ENCODE results near the gene KLF16. TPM values are rescaled to one million over a fixed set of nuclear protein-coding genes. Genes with fewer than 3 reads are reported as not detected.
A peak's percentile ranks its signal among the peaks of the same experiment; 100 is the strongest.

The KLF16 gene
- total and polyA plus RNA-seq, 9 of the 15 experiments (the other 6 are each of a cell fraction or from before 2014, with no cell fraction given): 0.04 to 60.4 (median 6.8) TPM

DNA sequence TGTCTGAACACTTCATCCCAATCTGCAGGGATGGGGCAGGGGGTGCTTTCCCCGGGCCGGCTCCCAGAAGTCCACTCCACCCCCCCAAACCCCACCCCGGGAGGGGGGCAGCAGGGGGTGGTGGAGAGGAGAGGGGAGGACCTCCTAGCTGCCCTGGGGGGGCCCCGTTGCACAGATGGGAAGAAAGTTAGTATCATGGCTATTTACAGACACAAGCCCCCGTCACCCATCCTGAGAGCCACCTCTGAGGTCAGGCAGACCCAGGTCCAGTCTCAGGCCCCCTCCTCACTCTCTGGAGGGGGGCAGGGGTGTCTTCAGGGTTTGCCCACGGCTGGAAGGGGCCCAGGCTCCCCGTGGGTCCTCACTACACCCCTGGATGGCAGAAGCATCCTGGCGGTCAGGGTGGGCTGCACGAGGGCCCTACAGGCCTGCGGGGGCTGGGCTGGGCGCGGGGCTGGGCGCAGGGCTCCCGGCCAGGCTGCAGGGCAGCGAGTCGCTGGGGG lies 9.3 kb downstream of the KLF16 start:
- Histone ChIP-seq H3K9ac (ENCODE audit: insufficient read depth in 1 of 2, low read depth in 2 of 2, low read length in 2 of 2) (peak overlapping the region; percentile 68 to 93), H3K9me3 (replicated peaks; ENCODE audit: control insufficient read depth, insufficient read depth, low read depth, low read length) (no peaks in the 10 kb centered on the region), H3K27me3 (ENCODE audit: control insufficient read depth in 2 of 2, insufficient read depth in 2 of 2, low read length in 2 of 2) (no peaks in the 10 kb centered on the region), H3K79me2 (ENCODE audit: control insufficient read depth, insufficient read depth, low read length) (peaks cover 84% of the 10 kb centered on the region), H3K9me1 (ENCODE audit: control insufficient read depth, insufficient read depth, low read length) (no peaks in the 10 kb centered on the region), H3K4me2 (ENCODE audit: insufficient read depth, low read length) (peak overlapping the region; percentile 94), H3K4me1 (replicated peaks in 1 of 2; ENCODE audit: control insufficient read depth in 2 of 2, insufficient read depth in 2 of 2, low read length in 2 of 2) (peaks cover 56 to 93% of the 10 kb centered on the region in 2 experiments), H3K27ac (ENCODE audit: extremely low read depth, low read depth, low read length) (peak overlapping the region; percentile 82), H3K4me3 (peak overlapping the region; percentile 57), H3K36me3 (ENCODE audit: control insufficient read depth, insufficient read depth, low read length) (peaks cover 27% of the 10 kb centered on the region; the same call in 1 of the 3 replicates), H4K20me1 (replicated peaks; ENCODE audit: control insufficient read depth, insufficient read depth, low read length) (peaks cover 9% of the 10 kb centered on the region), H2AFZ (ENCODE audit: low read depth, low read length) (no peak overlapping the region)
- no TSS peak for BruUV-seq (replicated peaks)
- ChIA-PET POLR2A (interaction anchor here (0.7 to 5.2 kb wide), 6 partner anchors 11 to 35 kb away, joined by 3 to 46 read pairs (median 4); no protein-coding TSS in a partner anchor), CTCF (ENCODE audit: low intra/inter-chr PET ratio) (no interaction called here)
- whole genome bisulfite sequencing (ENCODE audit: insufficient coverage, low coverage, missing lambda C conversion rate): 6% methylated on average over 6 of the region's 16 CpGs
- intact Hi-C loops (cut with micrococcal nuclease): no loop called here
- FAIRE-seq (no peak), DNase-seq (ENCODE audit: extremely low read depth in 1 of 4, low spot score in 3 of 4) (no peak), ATAC-seq (no peak)
- in situ Hi-C loops (cut with MboI): no loop called here
- 0 out of 2 replicates have a peak, but pooled peaks have one; percentile 8 for TF ChIP-seq ESRRA (IDR thresholded peaks at IDR 0.05; ENCODE audit: borderline replicate concordance, low read depth)
- peak; percentile 58 for TF ChIP-seq ZBTB7A (IDR thresholded peaks at IDR 0.05; ENCODE audit: borderline replicate concordance, control insufficient read depth, low read depth, low read length)
- TF ChIP-seq TCF7L2 (IDR thresholded peaks at IDR 0.05; ENCODE audit: low read depth, low read length): no peak
